SK-N-SH treated with all-trans-retinoic acid at 6 μM for 48 hours (cell line): ENCODE results near the gene OR51V1.

ENCODE experiments used
- ATAC-seq: fragments of 200-7000 bp; cut with Tn5 transposase; 3 replicates; pipeline ENCODE4 v1.9.1; 2020; ENCODE audit warnings: mild to moderate bottlenecking, moderate library complexity
- ARNTL ChIP-seq: fragments of 450-650 bp; formaldehyde crosslinking; IDR thresholded peaks from 2 replicates; pipeline ENCODE4 v1.5.0; 2020; ENCODE audit warnings: low read depth, mild to moderate bottlenecking, moderate library complexity, borderline replicate concordance
- BACH2 ChIP-seq: fragments of 250-450 bp; sonication (Bioruptor Pico); IDR thresholded peaks from 2 replicates; pipeline ENCODE4 v1.9.0; 2021; ENCODE audit warnings: mild to moderate bottlenecking, borderline replicate concordance
- CREB5 ChIP-seq: fragments of 250-450 bp; sonication (Bioruptor Pico); IDR thresholded peaks from 2 replicates; pipeline ENCODE4 v1.5.1; 2020; ENCODE audit warnings: low read depth, mild to moderate bottlenecking, moderate library complexity
- CSRNP3 ChIP-seq: fragments of 250-450 bp; sonication (Bioruptor Pico); IDR thresholded peaks from 2 replicates; pipeline ENCODE4 v1.5.1; 2021; ENCODE audit warnings: mild to moderate bottlenecking, moderate library complexity
- ESRRG ChIP-seq: fragments of 250-450 bp; sonication (Bioruptor Pico); IDR thresholded peaks from 2 replicates; pipeline ENCODE4 v1.6.1; 2021; ENCODE audit warnings: mild to moderate bottlenecking
- GLIS3 ChIP-seq: fragments of 250-450 bp; sonication (Bioruptor Pico); IDR thresholded peaks from 2 replicates; pipeline ENCODE4 v1.5.0; 2020; ENCODE audit warnings: mild to moderate bottlenecking, moderate library complexity
- ISL1 ChIP-seq: fragments of 250-450 bp; sonication (Bioruptor Pico); IDR thresholded peaks from 2 replicates; pipeline ENCODE4 v2.1.2; 2022; ENCODE audit warnings: mild to moderate bottlenecking, moderate library complexity
- OSR1 ChIP-seq: fragments of 250-450 bp; sonication (Bioruptor Pico); IDR thresholded peaks from 2 replicates; pipeline ENCODE4 v1.8.0; 2022; ENCODE audit warnings: moderate library complexity, mild to moderate bottlenecking, inconsistent platforms
- PPARA ChIP-seq: fragments of 250-450 bp; sonication (Bioruptor Pico); IDR thresholded peaks from 2 replicates; pipeline ENCODE4 v1.5.0; 2020; ENCODE audit warnings: mild to moderate bottlenecking, borderline replicate concordance
- RARB ChIP-seq: fragments of 250-450 bp; sonication (Bioruptor Pico); IDR thresholded peaks from 2 replicates; pipeline ENCODE4 v1.8.0; 2021; ENCODE audit warnings: mild to moderate bottlenecking, moderate library complexity
- SNAI2 ChIP-seq: fragments of 250-450 bp; sonication (Bioruptor Pico); IDR thresholded peaks from 2 replicates; pipeline ENCODE4 v1.5.0; 2020; ENCODE audit warnings: mild to moderate bottlenecking, moderate library complexity
- TCF4 ChIP-seq: fragments of 250-450 bp; sonication (Bioruptor Pico); IDR thresholded peaks from 2 replicates; pipeline ENCODE4 v1.8.0; 2021; ENCODE audit warnings: mild to moderate bottlenecking, moderate library complexity, borderline replicate concordance
- TOX ChIP-seq: fragments of 250-450 bp; sonication (Bioruptor Pico); IDR thresholded peaks from 2 replicates; pipeline ENCODE4 v1.8.0; 2021; ENCODE audit warnings: mild to moderate bottlenecking, moderate library complexity, borderline replicate concordance
- ZC3H10 ChIP-seq: fragments of 250-450 bp; sonication (Bioruptor Pico); IDR thresholded peaks from 2 replicates; pipeline ENCODE4 v1.5.1; 2021; ENCODE audit warnings: mild to moderate bottlenecking, moderate library complexity
- ZFP3 ChIP-seq: fragments of 250-450 bp; sonication (Bioruptor Pico); IDR thresholded peaks from 2 replicates; pipeline ENCODE4 v1.5.0; 2020; ENCODE audit warnings: mild to moderate bottlenecking, moderate library complexity
- ZFP30 ChIP-seq: fragments of 450-650 bp; formaldehyde crosslinking; IDR thresholded peaks from 2 replicates; pipeline ENCODE4 v1.5.0; 2022; ENCODE audit warnings: mild to moderate bottlenecking, moderate library complexity
- ZNF70 ChIP-seq: fragments of 450-650 bp; formaldehyde crosslinking; IDR thresholded peaks from 2 replicates; pipeline ENCODE4 v1.5.0; 2020; ENCODE audit warnings: mild to moderate bottlenecking, moderate library complexity
- ZNF8 ChIP-seq: fragments of 450-650 bp; formaldehyde crosslinking; IDR thresholded peaks from 2 replicates; pipeline ENCODE4 v1.5.0; 2020; ENCODE audit warnings: mild to moderate bottlenecking, moderate library complexity
- TF ChIP-seq, protein P1 (sequence below): fragments of 250-450 bp; sonication (Bioruptor Pico); IDR thresholded peaks from 2 replicates; pipeline ENCODE4 v1.8.0; 2020; ENCODE audit warnings: mild to moderate bottlenecking, moderate library complexity, borderline replicate concordance
- TF ChIP-seq, protein P2 (sequence below): fragments of 250-450 bp; sonication (Bioruptor Pico); IDR thresholded peaks from 2 replicates; pipeline ENCODE4 v1.8.0; 2021; ENCODE audit warnings: low read depth, mild to moderate bottlenecking, moderate library complexity, borderline replicate concordance
- TF ChIP-seq, protein P3 (sequence below): fragments of 250-450 bp; sonication (Bioruptor Pico); IDR thresholded peaks from 2 replicates; pipeline ENCODE4 v1.5.0; 2020; ENCODE audit warnings: mild to moderate bottlenecking, moderate library complexity

The OR51V1 gene

GRCh38 chr11:5224538-5225479 lies 24.3 kb upstream of the OR51V1 start:
- no peak for ATAC-seq
- no peak for TF ChIP-seq ARNTL (CRISPR knock-in tag)
- no peak for TF ChIP-seq PPARA (CRISPR knock-in tag)
- TF ChIP-seq, protein P1, sequence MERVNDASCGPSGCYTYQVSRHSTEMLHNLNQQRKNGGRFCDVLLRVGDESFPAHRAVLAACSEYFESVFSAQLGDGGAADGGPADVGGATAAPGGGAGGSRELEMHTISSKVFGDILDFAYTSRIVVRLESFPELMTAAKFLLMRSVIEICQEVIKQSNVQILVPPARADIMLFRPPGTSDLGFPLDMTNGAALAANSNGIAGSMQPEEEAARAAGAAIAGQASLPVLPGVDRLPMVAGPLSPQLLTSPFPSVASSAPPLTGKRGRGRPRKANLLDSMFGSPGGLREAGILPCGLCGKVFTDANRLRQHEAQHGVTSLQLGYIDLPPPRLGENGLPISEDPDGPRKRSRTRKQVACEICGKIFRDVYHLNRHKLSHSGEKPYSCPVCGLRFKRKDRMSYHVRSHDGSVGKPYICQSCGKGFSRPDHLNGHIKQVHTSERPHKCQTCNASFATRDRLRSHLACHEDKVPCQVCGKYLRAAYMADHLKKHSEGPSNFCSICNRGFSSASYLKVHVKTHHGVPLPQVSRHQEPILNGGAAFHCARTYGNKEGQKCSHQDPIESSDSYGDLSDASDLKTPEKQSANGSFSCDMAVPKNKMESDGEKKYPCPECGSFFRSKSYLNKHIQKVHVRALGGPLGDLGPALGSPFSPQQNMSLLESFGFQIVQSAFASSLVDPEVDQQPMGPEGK (CRISPR knock-in tag), result no peak
- TF ChIP-seq GLIS3 (CRISPR knock-in tag), result no peak
- no peak for TF ChIP-seq ZC3H10 (CRISPR knock-in tag)

DNA sequence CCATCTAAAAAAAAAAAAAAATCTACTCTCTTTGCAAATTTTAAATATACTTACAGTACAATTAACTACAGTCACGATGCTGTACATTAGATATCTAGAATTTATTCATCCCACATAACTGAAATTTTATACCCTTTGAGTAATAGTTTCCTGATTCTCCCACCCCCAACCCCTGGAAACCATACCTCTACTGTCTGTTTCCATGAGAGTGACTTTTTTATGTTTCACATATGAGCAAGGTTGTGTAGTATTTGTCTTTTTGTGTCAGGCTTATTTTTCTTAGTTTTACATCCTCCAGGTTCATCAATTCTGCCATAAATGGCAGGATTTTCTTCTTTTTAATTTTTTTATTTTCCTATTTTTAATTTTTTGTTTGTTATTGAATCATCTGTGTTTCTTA lies 23.2 kb upstream of the OR51V1 start:
- TF ChIP-seq ZFP30 (CRISPR knock-in tag), result no peak
- no peak for TF ChIP-seq RARB (CRISPR knock-in tag)
- TF ChIP-seq ZNF70 (CRISPR knock-in tag), result no peak
- no peak for ATAC-seq

DNA sequence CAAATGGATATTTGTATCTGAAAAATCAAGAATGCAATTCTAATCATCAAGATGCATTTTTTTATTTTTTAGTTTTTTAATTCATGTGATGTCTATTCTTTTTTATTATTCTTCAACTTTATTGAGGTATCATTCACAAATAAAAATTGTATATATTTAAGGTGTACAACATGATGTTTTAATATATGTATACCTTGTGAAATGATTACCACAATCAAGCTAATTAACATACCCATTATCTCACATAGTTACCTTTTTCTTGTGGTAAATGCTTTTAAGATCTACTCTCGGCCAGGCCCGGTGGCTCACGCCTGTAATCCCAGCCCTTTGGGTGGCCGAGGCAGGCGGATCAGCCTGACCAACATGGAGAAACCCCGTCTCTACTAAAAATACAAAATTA lies 22.7 kb upstream of the OR51V1 start:
- TF ChIP-seq OSR1 (CRISPR knock-in tag), result no peak
- no peak for ATAC-seq

- ATAC-seq, result no peak
- TF ChIP-seq ZC3H10 (CRISPR knock-in tag), result no peak
- TF ChIP-seq ISL1 (CRISPR knock-in tag), result no peak
- no peak for TF ChIP-seq ARNTL (CRISPR knock-in tag)
- no peak for TF ChIP-seq BACH2 (CRISPR knock-in tag)
- no peak for TF ChIP-seq OSR1 (CRISPR knock-in tag)
- TF ChIP-seq TOX (CRISPR knock-in tag), result no peak
- TF ChIP-seq, protein P2, sequence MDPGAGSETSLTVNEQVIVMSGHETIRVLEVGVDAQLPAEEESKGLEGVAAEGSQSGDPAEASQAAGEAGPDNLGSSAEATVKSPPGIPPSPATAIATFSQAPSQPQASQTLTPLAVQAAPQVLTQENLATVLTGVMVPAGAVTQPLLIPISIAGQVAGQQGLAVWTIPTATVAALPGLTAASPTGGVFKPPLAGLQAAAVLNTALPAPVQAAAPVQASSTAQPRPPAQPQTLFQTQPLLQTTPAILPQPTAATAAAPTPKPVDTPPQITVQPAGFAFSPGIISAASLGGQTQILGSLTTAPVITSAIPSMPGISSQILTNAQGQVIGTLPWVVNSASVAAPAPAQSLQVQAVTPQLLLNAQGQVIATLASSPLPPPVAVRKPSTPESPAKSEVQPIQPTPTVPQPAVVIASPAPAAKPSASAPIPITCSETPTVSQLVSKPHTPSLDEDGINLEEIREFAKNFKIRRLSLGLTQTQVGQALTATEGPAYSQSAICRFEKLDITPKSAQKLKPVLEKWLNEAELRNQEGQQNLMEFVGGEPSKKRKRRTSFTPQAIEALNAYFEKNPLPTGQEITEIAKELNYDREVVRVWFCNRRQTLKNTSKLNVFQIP (CRISPR knock-in tag), result no peak
- TF ChIP-seq SNAI2 (CRISPR knock-in tag), result no peak
- no peak for TF ChIP-seq ZNF70 (CRISPR knock-in tag)
- no peak for TF ChIP-seq ZFP3 (CRISPR knock-in tag)
- TF ChIP-seq TCF4, result no peak
Observed at GRCh38 chr11:5210376-5210885, 9.9 kb upstream of the OR51V1 start.

DNA sequence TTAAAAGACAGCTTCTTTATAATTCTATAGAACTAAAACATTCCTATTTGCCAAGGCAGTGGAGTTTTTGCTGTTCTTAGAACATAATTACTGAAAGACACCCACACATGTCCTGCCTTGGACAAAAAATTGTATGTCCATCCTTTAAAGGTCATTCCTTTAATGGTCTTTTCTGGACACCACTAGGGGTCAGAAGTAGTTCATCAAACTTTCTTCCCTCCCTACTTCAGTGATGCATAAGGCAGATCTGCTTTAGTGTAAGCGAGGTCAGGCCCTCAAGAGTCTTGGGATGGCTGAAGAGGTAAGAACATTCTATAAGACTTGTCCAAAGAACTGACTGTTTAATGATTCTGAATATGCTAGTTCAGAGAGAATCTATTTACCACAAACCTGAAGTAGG lies 4.3 kb upstream of the OR51V1 start:
- TF ChIP-seq SNAI2 (CRISPR knock-in tag) (no peak), RARB (CRISPR knock-in tag) (no peak), TOX (CRISPR knock-in tag) (no peak), ZNF8 (CRISPR knock-in tag) (no peak), ZNF70 (CRISPR knock-in tag) (no peak), CREB5 (CRISPR knock-in tag) (no peak), BACH2 (CRISPR knock-in tag) (no peak), CSRNP3 (no peak), TCF4 (no peak), PPARA (CRISPR knock-in tag) (no peak), ZFP30 (CRISPR knock-in tag) (no peak), ISL1 (CRISPR knock-in tag) (no peak), ZFP3 (CRISPR knock-in tag) (no peak), OSR1 (CRISPR knock-in tag) (no peak), ESRRG (CRISPR knock-in tag) (no peak), ARNTL (CRISPR knock-in tag) (no peak)
- TF ChIP-seq, protein P3, sequence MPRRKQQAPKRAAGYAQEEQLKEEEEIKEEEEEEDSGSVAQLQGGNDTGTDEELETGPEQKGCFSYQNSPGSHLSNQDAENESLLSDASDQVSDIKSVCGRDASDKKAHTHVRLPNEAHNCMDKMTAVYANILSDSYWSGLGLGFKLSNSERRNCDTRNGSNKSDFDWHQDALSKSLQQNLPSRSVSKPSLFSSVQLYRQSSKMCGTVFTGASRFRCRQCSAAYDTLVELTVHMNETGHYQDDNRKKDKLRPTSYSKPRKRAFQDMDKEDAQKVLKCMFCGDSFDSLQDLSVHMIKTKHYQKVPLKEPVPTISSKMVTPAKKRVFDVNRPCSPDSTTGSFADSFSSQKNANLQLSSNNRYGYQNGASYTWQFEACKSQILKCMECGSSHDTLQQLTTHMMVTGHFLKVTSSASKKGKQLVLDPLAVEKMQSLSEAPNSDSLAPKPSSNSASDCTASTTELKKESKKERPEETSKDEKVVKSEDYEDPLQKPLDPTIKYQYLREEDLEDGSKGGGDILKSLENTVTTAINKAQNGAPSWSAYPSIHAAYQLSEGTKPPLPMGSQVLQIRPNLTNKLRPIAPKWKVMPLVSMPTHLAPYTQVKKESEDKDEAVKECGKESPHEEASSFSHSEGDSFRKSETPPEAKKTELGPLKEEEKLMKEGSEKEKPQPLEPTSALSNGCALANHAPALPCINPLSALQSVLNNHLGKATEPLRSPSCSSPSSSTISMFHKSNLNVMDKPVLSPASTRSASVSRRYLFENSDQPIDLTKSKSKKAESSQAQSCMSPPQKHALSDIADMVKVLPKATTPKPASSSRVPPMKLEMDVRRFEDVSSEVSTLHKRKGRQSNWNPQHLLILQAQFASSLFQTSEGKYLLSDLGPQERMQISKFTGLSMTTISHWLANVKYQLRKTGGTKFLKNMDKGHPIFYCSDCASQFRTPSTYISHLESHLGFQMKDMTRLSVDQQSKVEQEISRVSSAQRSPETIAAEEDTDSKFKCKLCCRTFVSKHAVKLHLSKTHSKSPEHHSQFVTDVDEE, result no peak
- ATAC-seq, result peak; percentile 93
